Fibroblast of skin of abdomen (primary cell): ENCODE measurements around the gene TMSB4X. TPM values are rescaled to one million over a fixed set of nuclear protein-coding genes. Genes with fewer than 3 reads are reported as not detected.
"Not testable (repeated sequence)": the region's sequence is repeated elsewhere in the genome, so short reads cannot be mapped to it uniquely, and the experiment has no call there.

ENCODE experiments used
- DNase-seq: peaks from one replicate; pipeline ENCODE4 v3.0.0-alpha.2; 2013
- polyA plus RNA-seq, 2 experiments: library from polyadenylated mRNA; unstranded; fragments of 120-200 nt; gene quantifications; one replicate each; pipeline ENCODE4 v1.2.1, GENCODE V29; 2013; ENCODE audit not compliant: insufficient read length in 2 of 2

TMSB4X gene
- polyA plus RNA-seq (2013, experiment 1 of 2; ENCODE audit: insufficient read length), result 7,706 TPM
- polyA plus RNA-seq (2013, experiment 2 of 2; ENCODE audit: insufficient read length), result 7,789 TPM

DNA sequence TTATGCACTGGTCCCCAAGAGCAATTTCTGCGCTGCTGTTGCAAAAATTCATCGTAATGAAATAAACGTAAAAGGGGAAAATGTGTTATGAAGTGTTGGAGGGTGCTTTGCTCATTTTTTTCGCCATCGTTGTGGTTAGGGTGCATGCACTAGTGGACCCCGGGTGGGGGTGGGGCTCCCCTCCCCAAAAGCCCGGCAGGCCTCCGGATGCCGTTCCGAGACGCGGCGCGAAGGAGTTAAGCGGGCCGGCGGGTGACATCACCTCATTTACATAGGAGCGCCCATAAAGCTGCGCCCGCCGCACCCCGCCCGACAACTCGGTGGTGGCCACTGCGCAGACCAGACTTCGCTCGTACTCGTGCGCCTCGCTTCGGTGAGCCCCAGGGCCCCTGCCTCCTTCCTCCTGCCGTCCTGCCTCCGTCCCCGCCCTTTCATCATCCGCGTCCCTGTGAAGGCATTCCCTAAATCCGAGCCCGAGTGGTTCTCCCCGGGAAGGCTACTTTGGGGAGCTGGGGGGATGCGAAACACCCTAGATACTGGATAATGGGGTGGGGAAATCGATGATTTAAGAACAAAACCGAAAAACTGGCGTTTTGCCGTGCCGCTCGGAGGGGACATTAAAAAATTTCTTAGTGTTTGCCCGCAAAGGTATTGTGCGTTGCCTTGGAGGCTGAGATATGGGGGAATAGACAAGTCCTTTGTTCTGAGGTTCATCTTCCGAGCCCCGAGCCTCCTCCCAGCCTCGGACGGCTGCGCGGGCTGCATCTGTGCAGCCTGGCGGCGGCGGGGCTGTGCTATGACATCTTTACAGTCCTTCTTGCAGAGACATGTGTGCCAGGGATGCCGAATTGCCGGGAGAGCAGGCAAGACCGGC, at the start of gene TMSB4X:
Gene TMSB4X, plus strand, starts transcription at position 315 of the 874 bp plus-strand sequence.
- peak; percentile 89 for DNase-seq

DNA sequence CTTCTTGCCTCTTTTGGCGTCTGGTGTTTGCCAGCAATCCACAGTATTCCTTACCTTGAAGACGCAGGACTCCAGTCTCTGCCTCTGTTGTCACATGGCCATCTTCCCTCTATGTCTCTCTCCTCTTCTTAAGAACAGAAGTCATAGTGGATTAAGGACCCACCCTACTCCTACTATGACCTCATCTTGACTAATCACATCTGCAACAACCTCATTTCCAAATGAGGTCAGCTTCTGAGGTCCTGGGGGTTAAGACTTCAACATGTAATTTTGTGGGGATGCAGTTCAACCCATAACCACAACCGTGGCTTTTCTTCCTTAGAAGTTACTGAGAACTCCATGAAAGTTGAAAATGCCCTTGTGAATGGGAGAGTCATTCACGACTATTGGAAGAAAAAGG, 45.2 kb upstream of the TMSB4X start:
- no peak for DNase-seq

DNA sequence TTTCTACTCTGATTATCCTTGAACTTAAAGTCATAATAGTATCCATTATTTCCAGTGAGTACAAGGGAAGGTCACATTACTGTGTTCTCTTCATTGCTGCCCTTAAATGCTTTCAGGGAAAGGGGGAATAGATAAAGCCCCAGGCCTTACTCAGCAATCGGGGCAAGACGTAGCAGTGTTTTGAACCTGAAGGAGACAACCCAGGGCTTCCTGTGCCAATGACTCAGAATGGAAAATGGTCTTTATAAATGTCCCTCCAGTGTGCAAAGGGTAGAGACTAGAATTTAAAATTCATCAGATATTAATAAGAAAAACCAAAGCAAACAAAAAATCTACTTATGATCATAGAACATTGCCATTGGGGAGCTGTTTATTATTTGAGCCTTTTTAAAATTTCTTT, 44.8 kb upstream of the TMSB4X start:
- no peak for DNase-seq

DNA sequence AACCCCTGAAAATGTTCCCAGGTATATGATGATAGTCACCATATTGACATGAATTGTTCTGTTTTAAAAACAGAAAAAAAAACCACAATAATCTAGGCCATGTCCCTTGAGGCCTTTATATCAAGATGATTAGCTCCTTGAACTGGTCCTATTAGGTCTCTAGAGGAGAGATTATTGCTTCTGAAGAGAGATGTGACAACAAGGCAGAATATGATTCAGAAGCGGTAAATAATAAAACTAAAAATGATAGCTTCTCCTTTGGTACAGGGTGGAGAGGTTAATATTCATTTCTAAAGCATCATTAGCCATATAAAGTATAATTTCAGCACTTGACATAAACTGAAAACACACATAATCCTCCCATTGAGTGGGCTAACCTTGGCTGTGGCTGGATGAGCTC, 42.7 kb upstream of the TMSB4X start:
- no peak for DNase-seq

DNA sequence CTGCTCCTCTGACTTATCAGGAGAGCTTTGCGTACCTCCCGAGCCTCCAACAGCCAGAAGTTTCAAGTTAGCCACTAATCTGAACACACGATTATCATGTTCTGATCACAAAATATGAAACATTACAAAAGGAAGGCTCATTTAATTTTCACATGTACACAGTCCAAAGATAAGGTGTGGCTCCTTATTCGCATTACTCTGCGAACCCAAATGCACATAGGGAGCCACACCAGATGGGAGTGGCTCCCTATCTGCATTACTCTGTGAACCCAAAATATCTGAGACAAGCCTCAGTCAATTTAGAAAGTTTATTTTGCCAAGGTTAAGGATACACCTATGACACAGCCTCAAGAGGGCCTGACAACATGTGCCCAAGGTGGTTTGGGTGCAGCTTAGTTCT, 40.1 kb upstream of the TMSB4X start:
- DNase-seq, result no peak

DNA sequence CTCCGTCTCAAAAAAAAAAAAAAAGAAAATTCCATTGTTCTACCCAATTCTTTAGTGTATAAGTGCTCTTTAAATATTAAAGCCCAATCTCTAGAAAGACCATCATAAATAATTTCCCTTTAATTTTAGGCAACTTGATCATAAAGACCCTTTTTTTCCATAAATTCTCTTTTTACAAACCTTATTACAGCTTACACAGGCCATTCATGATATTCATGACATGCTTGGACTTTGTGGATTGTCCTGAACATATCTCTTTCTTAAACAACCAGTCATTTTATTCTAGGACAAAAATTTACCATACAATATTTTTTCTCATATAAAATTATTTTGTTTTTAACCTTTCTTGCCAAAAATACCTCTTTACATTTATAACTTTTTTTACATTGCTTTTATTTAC, 38.0 kb upstream of the TMSB4X start:
- no peak for DNase-seq

DNA sequence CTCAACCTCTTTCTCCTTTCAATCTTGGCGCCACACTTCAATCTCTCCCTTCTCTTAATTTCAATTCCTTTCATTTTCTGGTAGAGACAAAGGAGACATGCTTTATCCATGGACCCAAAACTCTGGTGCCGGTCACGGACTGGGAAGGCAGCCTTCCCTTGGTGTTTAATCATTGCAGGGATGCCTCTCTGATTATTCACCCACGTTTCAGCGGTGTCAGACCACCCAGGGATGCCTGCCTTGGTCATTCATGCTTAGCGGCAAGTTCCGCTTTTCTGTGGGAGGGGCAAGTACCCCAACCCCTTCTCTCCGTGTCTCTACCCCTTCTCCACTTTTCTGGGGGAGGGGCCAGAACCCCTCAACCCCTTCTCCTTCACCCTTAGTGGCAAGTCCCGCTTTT, 34.4 kb upstream of the TMSB4X start:
- DNase-seq, result not testable (repeated sequence)

DNA sequence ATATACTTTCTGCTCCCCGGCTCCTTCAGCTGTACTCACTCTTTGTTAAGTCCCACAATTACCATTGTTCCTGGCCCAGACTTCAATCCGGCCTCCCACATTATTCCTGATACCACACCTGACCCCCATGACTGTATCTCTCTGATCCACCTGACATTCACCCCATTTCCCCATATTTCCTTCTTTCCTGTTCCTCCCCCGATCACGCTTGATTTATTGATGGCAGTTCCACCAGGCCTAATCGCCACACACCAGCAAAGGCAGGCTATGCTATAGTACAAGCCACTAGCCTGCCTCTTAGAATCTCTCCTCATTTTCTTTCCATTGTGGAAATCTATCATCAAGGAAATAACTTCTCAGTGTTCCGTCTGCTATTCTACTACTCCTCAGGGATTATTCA, 31.3 kb upstream of the TMSB4X start:
- not testable (repeated sequence) for DNase-seq

DNA sequence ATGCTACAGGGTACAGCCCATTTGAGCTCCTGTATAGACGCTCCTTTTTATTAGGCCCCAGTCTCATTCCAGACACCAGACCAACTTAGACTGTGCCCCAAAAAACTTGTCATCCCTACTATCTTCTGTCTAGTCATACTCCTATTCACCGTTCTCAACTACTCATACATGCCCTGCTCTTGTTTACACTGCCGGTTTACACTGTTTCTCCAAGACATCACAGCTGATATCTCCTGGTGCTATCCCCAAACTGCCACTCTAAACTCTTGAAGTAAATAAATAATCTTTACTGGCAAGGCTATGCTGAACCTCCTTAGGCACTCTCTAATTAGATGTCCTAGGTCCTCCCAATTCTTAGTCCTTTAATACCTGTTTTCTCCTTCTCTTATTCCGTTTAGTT, 30.5 kb upstream of the TMSB4X start:
- not testable (repeated sequence) for DNase-seq

DNA sequence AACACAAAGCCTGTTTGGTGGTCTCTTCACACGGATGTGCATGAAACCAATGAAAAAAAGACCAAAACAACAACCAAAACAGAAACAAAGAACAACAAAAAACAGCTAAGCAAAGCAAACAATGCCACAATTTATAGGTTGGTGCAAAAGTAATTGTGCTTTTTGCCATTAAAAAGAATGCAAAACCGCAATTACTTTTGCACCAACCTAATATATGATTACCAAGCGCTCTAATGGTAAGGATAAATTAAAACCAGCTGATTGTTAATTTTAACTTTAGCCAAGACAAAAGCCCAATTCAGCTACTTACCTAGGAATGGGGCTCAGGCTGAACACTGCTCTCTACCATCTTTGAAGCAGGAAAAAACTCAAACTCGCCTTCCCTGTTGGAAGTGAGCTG, 29.4 kb upstream of the TMSB4X start:
- no peak for DNase-seq

DNA sequence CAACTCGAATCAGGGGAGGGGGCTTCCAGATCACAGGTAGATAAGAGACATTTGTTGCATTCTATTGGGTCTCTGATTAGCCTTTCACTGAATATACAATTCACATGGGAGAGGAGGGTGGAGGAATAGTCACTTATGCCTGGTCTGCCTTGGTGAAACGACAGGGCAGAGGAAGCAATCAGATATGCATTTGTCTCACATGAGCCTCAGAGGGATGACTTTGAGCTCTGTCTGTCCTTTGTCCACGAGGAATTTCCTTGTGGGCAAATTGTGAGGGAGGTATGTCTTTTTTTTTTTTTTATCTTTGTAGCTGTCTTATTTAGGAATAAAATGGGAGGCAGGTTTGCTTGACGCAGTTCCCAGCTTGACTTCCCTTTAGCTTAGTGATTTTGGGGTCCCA, 28.5 kb upstream of the TMSB4X start:
- DNase-seq, result no peak

DNA sequence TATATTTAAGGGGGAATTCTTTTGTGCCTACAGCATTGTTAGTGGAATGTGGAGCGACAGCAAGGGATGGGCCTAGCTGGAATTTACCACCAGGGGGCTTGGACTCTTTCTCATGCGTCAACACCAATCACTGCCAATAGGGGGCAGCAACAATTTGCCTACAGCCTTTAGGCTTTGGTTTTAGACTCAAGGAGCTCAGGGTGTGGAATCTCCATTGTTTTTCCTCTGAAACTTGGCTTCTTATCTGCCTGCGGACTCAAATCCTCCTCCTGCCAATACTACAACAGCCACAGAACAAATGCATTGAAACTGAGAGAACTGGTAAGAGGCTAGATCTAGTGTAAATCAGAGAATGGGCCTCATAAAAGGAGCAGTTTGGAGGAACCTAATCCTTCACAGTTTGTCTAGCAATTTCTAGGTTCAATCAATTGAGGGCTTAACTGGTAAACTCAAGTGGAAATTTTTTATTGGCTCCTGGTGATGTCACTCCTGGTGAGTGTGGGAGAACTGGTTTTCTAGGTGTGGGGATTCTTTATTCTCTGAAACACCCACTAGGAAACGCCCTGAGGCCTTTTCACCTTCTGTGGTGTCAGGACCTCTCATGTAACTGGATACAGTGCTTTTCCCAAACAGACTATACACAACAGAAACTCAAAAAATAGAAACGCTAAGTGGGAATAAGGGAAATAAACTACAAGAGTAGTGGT, 27.9 kb upstream of the TMSB4X start:
- DNase-seq, result peak; percentile 84

DNA sequence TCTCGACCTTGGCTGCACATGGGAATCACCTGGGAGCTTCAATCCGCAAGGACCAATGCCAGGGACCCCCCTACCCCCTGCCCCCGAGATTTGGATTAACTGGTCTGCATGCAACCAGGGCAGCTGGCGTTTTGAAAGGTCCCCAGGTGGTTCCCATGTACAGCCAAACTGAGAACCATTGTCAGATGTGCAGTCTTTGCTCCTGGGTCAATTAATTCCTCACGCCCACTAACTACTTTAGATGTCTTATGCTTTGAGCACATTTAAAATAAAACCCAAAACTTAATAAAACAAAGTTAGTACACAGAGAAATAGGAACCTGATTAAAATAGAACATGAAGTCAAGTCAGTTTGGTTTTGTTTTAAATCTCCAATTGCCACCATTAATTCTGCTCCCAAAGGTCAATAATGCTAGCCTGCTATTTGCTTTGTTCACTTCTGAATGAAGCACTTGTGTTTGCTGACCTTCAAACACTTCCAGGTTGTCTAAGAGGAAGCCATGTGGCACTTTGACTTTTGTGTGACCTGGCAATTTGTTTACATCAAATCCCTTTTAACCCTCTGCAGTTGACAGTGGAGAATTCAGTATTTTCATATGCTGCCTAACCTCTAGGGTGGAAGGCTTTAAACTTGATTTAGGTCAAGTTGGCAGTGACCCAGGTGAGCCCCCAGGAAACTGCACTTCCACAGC, 27.2 kb upstream of the TMSB4X start:
- no peak for DNase-seq

DNA sequence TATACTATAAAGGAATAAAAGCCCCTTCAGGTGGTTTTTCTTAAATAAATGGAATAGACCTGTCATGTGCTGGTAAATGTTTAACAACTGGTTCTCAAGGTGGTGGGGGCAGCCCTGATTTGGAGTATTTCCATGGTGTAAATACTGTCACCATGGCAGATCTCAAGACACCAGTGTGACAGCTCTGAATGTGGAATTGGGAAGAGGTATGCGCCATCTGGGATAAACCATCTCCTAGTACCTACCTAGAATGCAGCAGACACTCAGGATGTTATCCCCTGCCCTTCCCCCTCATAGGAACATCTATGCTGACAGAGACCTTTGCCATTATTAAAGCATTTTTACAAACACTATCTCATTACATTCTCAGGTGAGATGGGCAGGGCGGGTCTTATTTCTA, 26.4 kb upstream of the TMSB4X start:
- DNase-seq, result no peak

DNA sequence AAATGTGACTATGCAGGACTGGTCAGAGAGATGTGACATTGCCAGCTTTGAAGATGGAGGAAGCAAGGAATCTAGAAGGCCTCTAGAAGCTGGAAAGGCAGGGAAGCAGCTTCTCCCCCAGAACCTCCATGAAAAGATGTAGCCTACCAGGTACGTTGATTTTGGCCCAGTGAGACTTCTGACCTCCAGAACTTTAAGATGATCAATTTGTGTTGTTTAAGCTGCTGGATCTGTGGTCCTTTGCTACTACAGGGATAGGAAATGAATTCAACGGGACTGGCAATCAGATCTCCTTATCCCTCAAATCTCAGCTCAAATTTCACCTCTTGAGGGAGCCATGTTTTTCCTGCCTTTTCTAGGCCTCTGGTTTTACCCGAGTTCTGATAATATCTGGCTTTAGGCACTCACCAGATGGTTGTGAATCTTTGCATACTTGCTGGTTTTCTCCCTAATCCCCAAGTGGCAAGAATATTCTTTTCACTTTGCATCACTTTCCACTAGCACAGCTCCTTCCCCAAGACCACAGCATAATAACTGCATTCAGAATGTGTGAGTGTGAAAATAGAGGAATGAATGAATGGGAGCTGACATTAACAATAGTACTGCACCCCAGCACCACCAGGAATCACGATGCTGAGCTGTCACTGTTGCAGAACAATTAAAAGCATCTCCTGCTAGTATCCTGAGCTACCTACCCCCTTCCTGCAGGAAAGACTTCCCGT, 25.5 kb upstream of the TMSB4X start:
- peak; percentile 90 for DNase-seq

DNA sequence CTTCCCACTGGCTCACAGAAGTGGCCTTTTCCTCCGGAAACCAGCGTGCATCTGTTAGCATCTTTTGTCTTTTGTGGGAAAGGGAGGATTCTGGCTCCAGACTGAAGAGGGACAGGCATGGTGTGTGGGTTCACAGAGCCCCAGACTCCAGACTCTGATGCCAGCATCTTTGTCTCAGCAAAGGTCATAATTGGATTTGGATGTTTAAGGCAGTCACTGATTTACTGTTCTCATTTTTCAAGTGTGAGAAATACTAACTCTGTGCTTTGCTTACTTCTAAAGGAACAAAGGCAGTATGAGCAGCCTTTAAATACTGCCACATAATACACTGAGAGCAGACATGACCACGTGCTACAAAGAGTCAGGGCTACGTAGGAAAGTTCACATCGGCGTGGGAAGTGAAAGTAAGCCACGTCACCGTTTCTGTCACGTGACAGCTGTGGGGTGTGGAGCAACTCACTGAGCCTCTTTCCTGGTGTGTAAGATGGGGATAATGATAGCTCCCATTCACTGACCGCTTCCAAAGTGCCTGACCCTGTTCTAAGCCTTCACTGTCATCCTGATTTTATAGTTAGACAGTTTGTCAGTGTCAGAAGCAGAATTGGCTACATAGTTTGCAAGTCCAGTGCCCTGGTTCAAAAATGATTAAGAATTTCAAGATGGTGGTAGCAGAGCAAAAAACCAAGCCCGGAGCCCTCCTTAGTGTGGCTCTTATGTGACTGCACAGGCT, 24.8 kb upstream of the TMSB4X start:
- peak; percentile 90 for DNase-seq

DNA sequence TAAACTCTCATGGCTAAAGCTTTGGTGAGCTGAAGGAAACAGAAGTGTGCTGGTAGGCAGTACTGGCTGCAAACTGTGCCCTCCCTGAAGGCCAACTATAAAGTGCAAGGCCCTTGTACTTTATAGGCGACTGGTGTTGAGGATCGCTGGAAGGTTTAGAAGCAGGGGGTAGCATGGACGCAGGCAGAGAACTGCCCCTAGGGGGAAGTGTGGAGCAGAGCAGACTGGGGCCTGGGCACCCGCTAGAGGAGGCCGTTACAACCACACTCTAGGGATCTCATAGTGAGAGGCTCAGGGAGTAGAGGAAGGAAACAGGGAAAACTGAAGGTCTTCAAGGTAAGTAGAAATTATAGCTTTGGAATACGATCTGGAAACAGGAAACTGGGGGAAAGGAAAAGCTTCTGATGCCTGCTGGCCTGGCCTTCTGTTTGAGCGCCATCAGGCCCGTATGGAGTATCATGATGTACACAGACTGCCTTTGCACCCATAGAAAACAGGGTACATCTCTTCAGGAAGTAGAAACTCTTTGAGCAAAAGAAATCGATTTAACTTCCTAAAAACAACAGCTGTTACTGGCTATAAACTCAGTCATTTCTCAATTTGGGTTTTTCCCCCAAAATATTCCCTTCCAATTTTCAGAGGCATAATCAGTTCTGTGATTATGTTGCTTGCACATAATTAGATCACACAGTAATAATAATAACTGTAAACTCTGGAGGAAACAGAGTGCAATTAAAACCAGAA, 23.9 kb upstream of the TMSB4X start:
- DNase-seq, result peak; percentile 25

DNA sequence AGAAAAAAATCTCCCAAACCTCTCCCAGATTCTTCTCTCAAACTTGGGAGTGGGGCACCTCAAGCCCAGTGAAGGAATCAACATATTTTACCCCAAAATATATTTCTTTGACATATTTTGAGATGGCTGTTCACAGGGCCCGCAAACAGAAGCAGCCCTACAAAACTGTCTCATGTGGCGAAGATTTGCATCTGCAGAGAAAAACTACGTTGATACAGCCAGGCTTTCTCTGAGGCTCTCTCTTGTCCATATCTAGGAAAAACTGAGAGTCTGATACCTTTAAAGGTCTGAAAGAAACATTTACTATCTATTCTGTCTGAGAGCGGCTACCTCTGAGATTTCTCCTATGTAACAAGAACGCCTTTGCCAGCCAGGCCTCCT, 23.3 kb upstream of the TMSB4X start:
- DNase-seq, result no peak

DNA sequence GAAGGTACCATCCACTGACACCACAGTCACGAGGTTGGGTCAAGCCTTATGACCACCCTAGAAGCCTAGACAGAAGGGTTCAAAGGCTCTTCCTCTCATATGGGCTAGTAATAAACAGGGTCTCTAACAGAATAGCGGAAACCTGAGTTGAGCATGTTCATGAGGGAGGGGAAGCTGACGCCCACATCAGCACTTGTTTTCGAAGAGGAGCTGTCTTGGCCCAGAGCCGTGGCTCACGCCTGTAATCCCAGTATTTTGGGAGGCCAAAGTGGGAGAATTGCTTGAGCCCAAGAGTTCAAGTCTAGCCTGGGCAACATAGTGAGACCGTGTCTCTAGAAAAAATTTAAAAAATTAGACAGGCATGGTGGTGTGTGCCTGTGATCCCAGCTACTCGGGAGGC, 21.5 kb upstream of the TMSB4X start:
- DNase-seq, result no peak

DNA sequence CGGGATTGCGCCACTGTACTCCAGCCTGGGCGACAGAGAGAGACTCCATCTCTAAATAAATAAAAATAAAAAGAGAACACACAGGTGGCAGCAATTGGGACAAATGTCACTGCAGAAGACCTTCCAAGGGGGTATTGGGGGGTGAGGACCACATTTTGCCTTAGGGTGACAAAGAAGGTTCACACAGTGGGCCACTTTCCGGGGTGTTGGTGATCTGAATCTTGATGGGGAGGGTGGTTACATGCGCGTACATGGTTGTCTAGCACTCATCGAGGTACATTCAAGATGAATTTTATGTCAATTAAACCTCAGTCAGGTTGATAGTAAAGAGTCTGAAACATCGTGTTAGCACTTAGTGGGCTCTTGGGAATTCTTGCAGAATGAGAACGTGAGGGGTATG, 20.5 kb upstream of the TMSB4X start:
- DNase-seq, result no peak

DNA sequence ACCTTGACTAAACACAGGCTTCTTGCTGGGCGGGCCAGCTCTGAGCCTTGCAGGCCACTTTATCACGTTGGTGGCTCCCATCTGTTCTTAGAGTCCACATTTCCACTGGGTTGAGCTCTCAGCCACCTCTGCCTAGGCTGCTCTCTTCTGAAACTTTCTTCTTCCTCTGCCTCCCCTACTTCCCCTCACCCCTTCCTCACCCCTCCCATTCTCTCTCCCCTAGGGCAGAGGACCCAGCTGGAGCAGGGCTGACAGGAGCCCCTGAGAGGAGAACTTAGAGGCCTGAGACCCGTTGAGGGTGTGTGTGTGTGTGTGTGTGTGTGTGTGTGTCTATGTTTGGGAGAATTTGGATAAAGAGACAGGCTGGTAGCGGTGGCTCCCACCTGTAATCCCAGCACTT, 19.9 kb upstream of the TMSB4X start:
- DNase-seq, result no peak
